HG03139 (cell line): ENCODE results near the gene SENP3.

Experiments
- ATAC-seq: cut with Tn5 transposase; IDR thresholded peaks from one replicate; pipeline ENCODE4 v1.9.1; 2021; ENCODE audit not compliant: unreplicated experiment

Gene SENP3

GRCh38 chr17:7555320-7555948 lies 6.3 kb upstream of the SENP3 start:
- no peak for ATAC-seq

DNA sequence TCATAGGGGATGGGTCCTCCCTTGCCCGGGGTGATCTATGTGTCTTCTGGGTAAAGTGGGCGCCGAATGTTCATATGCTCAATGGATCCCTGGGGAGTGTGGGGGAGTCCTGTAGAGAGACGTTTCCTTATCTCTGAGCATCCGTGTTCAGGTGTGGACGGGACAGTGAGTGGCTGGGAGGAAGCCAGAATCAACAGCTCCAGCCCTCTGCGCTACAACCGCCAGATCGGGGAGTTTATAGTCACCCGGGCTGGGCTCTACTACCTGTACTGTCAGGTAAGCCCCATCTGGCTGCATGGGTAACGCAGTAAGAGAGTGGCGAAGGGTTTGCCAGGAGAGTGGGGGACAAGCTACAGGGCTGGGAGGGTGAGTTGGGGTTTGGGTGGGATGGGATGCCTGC lies 5.1 kb upstream of the SENP3 start:
- no peak for ATAC-seq

GRCh38 chr17:7557147-7557764 lies 4.5 kb upstream of the SENP3 start:
- no peak for ATAC-seq

GRCh38 chr17:7557775-7558543 lies 3.8 kb upstream of the SENP3 start:
- ATAC-seq, result no peak

GRCh38 chr17:7558544-7559319 lies 3.0 kb upstream of the SENP3 start, which contains the start of gene TNFSF13:
Gene TNFSF13, plus strand, starts transcription at chr17:7558750. Its CDS starts 290 bp downstream, at chr17:7559040.
- ATAC-seq, result no peak

- ATAC-seq, result no peak
Measured at GRCh38 chr17:7559320-7560171, 2.2 kb upstream of the SENP3 start.

GRCh38 chr17:7560172-7561027 lies 1.3 kb upstream of the SENP3 start:
- ATAC-seq, result no peak

DNA sequence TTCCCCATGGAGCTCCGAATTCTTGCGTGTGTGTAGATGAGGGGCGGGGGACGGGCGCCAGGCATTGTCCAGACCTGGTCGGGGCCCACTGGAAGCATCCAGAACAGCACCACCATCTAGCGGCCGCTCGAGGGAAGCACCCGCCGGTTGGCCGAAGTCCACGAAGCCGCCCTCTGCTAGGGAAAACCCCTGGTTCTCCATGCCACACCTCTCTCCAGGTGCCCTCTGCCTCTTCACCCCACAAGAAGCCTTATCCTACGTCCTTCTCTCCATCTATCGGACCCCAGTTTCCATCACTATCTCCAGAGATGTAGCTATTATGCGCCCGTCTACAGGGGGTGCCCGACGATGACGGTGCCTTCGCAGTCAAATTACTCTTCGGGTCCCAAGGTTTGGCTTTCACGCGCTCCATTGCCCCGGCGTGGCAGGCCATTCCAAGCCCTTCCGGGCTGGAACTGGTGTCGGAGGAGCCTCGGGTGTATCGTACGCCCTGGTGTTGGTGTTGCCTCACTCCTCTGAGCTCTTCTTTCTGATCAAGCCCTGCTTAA lies 617 bp upstream of the SENP3 start:
- no peak for ATAC-seq

GRCh38 chr17:7562208-7562605 lies 488 bp downstream of the SENP3 start:
- ATAC-seq, result no peak

GRCh38 chr17:7563115-7563869 lies 1.6 kb downstream of the SENP3 start:
- no peak for ATAC-seq

DNA sequence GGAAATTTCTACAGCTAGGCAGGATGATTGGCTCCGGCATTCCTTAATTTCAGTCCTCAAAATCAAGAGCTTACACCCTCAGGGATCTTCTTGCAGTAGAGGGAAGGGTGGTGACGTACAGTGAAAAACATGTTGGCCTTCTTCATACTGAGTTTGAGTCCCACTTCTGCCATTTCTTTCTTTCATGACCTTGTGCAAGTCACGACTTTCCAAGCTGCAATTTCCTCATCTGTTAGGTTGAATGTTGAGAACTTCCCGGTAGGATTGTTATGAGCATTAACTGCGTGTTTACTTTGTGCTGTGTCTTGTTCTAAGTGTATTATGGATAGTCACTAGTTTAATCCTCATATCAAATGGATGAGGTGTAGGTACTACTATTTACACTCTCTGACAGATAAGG lies 7.9 kb downstream of the SENP3 start:
- ATAC-seq, result no peak

GRCh38 chr17:7570351-7570750 lies 8.6 kb downstream of the SENP3 start:
- ATAC-seq, result no peak

- ATAC-seq, result no peak
Measured at GRCh38 chr17:7572338-7572587, 10.5 kb downstream of the SENP3 start.

- ATAC-seq, result peak; percentile 75
Measured at GRCh38 chr17:7572588-7573323, 11.0 kb downstream of the SENP3 start.

GRCh38 chr17:7573324-7574080 lies 11.8 kb downstream of the SENP3 start:
- no peak for ATAC-seq

- no peak for ATAC-seq
Measured at GRCh38 chr17:7574176-7574953, 12.6 kb downstream of the SENP3 start.

DNA sequence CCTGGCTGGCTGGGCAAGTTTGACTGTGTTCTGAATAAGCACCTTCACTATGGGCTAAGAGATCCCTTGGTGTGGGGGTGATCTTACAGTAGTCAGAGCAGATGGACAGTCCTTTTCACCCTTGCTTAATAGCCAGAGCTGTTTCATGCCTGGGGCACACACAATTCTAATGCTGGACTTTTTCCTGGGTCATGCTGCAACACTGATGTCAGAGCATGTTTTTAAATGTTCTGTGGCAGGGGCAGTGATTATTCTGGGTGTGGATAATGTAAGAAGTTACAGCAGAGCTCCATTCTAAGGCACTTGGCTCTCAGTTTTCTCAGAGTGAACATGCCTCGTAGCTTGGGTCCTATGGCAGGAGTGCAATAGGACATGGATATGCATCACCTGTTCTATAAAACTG lies 13.8 kb downstream of the SENP3 start:
- no peak for ATAC-seq
